GM11168 (cell line): ENCODE measurements around the gene INHBC.

ENCODE experiments used
- in situ Hi-C: fragments of 300-500 bp; cut with MboI; formaldehyde crosslinking; loops from one replicate; pipeline ENCODE4 v1.12.0; 2022; ENCODE audit warnings: low sequenced_read_pairs; ENCODE audit not compliant: unreplicated experiment

Gene INHBC

DNA sequence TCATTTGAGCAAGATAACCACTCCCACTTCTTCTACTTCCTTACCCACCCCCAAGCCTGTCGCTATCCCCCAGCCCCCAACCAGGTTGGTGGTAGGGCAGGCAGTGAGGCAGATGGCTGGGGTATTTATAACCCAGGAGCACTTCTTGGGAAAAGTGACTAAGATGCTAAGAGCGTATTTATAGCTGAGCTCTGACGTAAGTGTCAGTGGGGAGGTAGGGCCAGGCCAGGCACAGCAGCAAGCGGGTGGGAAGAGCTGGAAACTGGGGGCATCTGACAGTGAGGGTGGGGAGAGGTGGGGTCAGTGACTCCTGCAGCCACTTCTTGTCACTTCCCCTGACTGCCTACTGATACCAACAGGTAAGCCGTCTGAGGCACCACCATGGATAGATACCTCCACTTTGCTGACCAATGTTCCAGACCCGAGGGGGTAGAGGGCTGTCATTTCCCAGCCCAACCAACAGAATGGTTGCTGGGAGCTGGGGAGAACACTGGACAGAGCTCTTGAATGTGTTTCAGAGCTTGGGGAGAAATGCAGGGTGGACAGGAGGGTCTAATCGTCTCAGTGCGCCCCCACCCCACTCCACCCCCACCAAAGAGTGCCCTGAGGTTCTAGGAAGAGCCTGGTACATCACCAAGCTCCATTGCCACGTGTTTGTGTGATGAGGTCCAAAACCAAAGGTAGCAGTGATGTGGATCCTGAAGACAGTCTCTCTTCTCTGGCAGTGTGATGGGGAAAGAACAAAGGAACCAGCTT, 17.8 kb downstream of the INHBC start:
- in situ Hi-C loops, result no loop called here

DNA sequence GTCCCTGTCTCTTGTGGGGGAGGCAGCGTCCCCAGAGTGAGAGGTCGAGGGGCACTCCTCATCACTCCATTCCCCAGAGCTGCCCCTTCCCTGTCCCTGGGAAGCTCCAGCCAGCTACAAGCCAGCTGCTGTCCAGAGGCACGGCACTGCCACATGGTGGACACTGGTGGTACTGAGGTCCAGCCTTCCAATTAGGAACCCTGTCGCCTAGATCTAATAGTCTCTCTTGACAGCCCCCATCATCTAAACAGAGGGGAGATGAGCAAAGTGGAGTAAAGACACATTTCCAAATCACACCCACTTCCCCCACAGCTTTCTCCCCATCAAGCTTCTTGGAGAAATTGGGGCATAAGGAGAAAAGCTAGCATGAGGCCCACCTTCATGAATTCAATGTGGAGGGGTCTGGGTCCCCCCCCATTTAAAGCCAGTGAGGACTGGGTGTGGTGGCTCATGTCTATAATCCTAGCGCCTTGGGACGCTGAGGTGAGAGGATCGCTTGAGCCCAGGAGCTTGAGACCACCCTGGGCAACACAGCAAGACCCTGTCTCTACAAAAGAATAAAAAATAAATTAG, 18.4 kb downstream of the INHBC start:
- in situ Hi-C loops, result no loop called here

GRCh38 chr12:57454213-57454565, 19.6 kb downstream of the INHBC start:
- in situ Hi-C loops, result no loop called here

DNA sequence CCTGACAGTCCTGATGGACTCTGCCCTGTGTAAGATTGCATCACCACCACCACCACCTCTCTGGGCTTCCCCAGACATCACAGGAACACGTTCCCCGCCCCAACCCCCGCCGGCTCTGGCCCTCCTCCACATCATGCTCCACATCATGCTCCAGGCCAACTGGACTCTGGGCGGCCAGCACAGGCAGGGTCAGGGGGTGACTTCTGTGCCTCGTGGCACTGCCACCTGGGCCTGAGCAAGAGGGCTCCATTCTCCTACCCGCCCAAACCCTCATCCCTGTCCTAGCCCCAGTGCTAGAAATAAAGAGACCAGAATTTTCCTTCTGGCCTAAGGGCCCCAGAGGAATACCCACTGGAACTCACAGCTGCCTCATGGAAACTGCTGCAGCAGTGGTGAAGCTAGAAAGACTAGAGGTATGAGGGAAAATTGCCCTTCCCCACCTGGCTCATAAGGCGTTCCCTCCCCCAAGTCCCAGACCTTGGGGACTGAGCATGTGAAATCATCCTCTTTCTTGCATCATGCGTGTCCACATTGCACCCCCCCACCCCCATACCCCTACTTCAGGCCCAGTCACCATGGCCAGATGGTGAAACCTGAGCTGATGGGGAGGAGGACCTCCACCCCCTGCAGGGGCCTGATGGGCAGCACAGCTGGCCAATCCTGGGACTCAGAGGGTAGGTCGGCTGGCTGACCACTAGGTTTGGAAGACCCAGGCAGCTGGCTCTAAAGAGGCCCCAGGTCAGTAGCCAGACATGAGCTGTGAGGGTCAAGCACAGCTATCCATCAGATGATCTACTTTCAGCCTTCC, 20.2 kb downstream of the INHBC start, which contains the start of gene INHBE:
INHBE (plus strand) TSS at position 742 of the 808 bp plus-strand sequence. CDS start 230 bp downstream, outside the sequence.
- in situ Hi-C loops, result loop anchor here (5.0 kb wide), 1 partner anchor 142 kb away; no protein-coding TSS in a partner anchor

GRCh38 chr12:57455374-57456144, 21.0 kb downstream of the INHBC start:
- in situ Hi-C loops, result loop anchor here (5.0 kb wide), 1 partner anchor 143 kb away; no protein-coding TSS in a partner anchor

- in situ Hi-C loops, result loop anchor here (5.0 kb wide), 1 partner anchor 144 kb away; no protein-coding TSS in a partner anchor
Measured at GRCh38 chr12:57456145-57456700, 21.6 kb downstream of the INHBC start.

GRCh38 chr12:57456737-57457490, 22.3 kb downstream of the INHBC start:
- in situ Hi-C loops, result loop anchor here (5.0 kb wide), 1 partner anchor 145 kb away; no protein-coding TSS in a partner anchor

- in situ Hi-C loops, result loop anchor here (5.0 kb wide), 1 partner anchor 146 kb away; no protein-coding TSS in a partner anchor
Measured at GRCh38 chr12:57458665-57459054, 24.1 kb downstream of the INHBC start.

DNA sequence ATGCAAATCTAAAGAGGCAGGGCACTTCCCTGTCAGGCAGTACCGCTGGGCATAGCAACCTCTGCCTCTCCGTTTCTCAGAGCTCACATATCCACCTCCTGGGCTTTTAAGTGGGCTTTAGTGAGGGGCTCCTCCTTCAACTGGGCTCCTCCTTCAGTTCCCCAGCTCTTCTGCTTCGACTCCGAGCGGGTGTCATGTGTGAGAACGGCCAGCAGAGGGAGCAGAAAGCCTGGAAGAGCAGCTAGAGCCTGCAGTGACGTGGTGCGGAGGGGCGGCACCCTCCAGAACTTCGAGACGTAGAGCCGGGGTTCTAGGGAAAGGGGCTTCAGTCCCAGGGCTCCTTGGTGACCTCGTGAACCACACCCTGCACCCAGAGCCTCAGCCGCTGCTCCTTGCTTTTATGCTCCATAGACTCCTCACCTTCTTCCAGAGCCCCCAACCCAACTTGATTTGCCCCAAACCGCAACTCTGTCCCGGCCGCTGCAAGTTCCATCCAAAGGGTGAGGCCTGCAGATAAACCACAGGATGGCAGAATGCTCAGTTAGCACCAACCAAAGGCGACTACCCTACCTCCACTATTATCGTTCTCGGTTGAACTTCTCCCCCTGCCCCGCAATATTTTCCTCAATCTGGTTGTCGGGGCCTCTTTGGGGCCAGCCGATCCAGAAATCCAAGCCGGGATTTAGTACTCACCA, 24.6 kb downstream of the INHBC start:
- in situ Hi-C loops, result loop anchor here (5.0 kb wide), 1 partner anchor 147 kb away; no protein-coding TSS in a partner anchor

DNA sequence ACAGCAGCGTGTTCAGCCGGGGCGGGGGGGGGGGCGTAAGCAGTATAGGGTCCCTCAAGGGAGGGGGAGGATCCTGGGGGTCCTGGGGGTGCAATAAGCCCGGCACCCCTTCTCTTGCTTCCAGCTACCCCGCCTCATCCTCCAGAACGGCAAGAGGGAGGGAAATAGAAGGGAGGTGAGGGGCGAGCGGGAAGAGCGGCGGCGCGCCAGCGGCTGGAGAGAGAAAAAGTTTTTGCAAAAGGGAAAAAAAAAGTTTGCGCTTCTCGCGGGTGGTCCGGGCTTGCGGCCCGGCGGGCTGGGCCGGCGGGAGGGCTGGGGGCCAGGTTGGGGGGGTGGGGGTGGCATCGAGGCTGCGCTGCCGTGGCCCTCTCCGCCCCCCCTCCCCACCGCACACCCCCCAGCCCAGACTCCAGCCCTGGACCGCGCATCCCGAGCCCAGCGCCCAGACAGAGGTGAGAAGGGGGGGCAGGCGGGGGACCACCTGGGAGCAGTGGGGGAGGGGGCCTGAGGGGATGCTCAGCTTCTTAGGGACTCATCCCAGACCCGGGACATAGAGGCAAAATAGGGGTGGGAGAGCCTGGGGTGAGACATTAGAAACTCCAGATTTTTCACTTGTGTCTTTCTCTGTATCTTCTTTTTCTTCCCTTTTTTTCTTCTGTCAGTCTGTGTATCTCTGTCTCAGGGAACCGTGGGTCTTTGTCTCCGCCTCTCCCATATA, 25.3 kb downstream of the INHBC start, which contains the start of gene GLI1:
GLI1 (plus strand) TSS at position 36 of the 718 bp plus-strand sequence. CDS start 3,907 bp downstream, outside the sequence.
- in situ Hi-C loops, result loop anchor here (5.0 kb wide), 1 partner anchor 148 kb away; no protein-coding TSS in a partner anchor

- in situ Hi-C loops, result no loop called here
Measured at GRCh38 chr12:57460468-57460784, 25.8 kb downstream of the INHBC start.

DNA sequence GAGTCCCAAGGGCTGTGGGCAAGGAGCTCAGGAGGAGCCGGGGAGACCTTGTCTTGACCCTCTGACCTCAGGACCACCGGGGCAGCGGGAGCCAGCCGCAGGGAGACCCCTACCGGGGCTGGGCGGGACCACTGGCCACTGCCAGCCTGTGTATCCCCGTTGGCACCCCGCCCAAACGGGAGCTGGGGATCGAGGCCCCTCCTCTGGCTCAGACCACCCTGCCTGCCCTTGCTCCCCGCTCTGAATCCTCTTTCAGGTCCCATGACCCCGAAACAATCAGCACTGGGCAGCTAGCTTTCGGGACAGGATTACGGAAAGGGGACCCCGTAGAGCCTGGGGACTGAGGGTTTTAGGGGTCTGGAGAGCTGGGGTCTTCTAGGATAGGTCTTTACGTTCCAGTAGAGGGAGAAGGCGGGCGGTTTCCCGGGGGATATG, 26.3 kb downstream of the INHBC start:
- in situ Hi-C loops, result no loop called here

- in situ Hi-C loops, result no loop called here
Measured at GRCh38 chr12:57461276-57461916, 26.8 kb downstream of the INHBC start.

- in situ Hi-C loops, result no loop called here
Measured at GRCh38 chr12:57461917-57462250, 27.3 kb downstream of the INHBC start.

- in situ Hi-C loops, result no loop called here
Measured at GRCh38 chr12:57462251-57462911, 27.8 kb downstream of the INHBC start.

GRCh38 chr12:57462912-57463253, 28.3 kb downstream of the INHBC start:
- in situ Hi-C loops, result no loop called here

GRCh38 chr12:57464569-57464968, 30.0 kb downstream of the INHBC start:
- in situ Hi-C loops, result no loop called here
